Loucy (cell line): ENCODE measurements around the gene UBE2Q1.

Experiments
- H2AFZ ChIP-seq: fragments of 200-600 bp; sonication (generic); 2 replicates; pipeline ENCODE4 v1.6.0; 2016; ENCODE audit warnings: antibody characterized with exemption, mild to moderate bottlenecking, low read length, moderate library complexity
- H3F3A ChIP-seq: fragments of 200-600 bp; 2 replicates; pipeline ENCODE4 v1.6.0; 2016; ENCODE audit warnings: antibody characterized with exemption, low read depth, mild to moderate bottlenecking
- H3K27me3 ChIP-seq: fragments of 200-600 bp; sonication (generic); 2 replicates; pipeline ENCODE4 v1.6.1; 2014; ENCODE audit warnings: low read length, mild to moderate bottlenecking; ENCODE audit not compliant: insufficient read depth, poor library complexity, severe bottlenecking
- H3K36me3 ChIP-seq: fragments of 200-600 bp; sonication (generic); 2 replicates; pipeline ENCODE4 v1.6.1; 2016; ENCODE audit warnings: low read length; ENCODE audit not compliant: insufficient read depth
- H3K4me1 ChIP-seq: fragments of 200-600 bp; sonication (generic); 2 replicates; pipeline ENCODE4 v1.5.1; 2014; ENCODE audit warnings: low read length, mild to moderate bottlenecking; ENCODE audit not compliant: insufficient read depth, poor library complexity, severe bottlenecking
- H3K4me2 ChIP-seq: fragments of 200-600 bp; sonication (generic); 2 replicates; pipeline ENCODE4 v1.6.0; 2014; ENCODE audit warnings: antibody characterized with exemption, low read length, low read depth, mild to moderate bottlenecking; ENCODE audit not compliant: poor library complexity, severe bottlenecking
- H3K4me3 ChIP-seq: fragments of 200-600 bp; sonication (generic); 2 replicates; pipeline ENCODE4 v1.5.1; 2014; ENCODE audit warnings: low read length, mild to moderate bottlenecking, mixed read lengths; ENCODE audit not compliant: poor library complexity, severe bottlenecking
- H3K79me2 ChIP-seq: fragments of 200-600 bp; sonication (generic); 2 replicates; pipeline ENCODE4 v1.6.1; 2014; ENCODE audit warnings: low read length; ENCODE audit not compliant: insufficient read depth
- H3K9ac ChIP-seq: fragments of 200-600 bp; sonication (generic); 2 replicates; pipeline ENCODE4 v1.6.0; 2014; ENCODE audit warnings: mild to moderate bottlenecking, low read depth, low read length, moderate library complexity; ENCODE audit not compliant: poor library complexity, severe bottlenecking
- H3K9me2 ChIP-seq: fragments of 200-600 bp; sonication (generic); replicated peaks from 2 replicates; pipeline ENCODE4 v1.6.1; 2016; ENCODE audit warnings: low read depth, low read length, mixed read lengths
- H3K9me3 ChIP-seq: fragments of 200-600 bp; sonication (generic); 2 replicates; pipeline ENCODE4 v1.6.1; 2014; ENCODE audit warnings: mild to moderate bottlenecking, antibody characterized with exemption, low read length, low read depth; ENCODE audit not compliant: insufficient read depth
- H4K20me1 ChIP-seq: fragments of 200-600 bp; sonication (generic); 2 replicates; pipeline ENCODE4 v1.6.0; 2014; ENCODE audit warnings: antibody characterized with exemption, low read length, mild to moderate bottlenecking; ENCODE audit not compliant: insufficient read depth, poor library complexity, severe bottlenecking
- EZH2phosphoT487 ChIP-seq: fragments of 200-600 bp; IDR thresholded peaks from 2 replicates; pipeline ENCODE4 v1.6.1; 2018; ENCODE audit warnings: antibody characterized with exemption, mild to moderate bottlenecking, moderate library complexity, borderline replicate concordance
- TF ChIP-seq, protein P1 (sequence below): fragments of 200-600 bp; sonication (generic); conservative IDR thresholded peaks from 2 replicates; pipeline ENCODE4 v1.5.1; 2014; ENCODE audit warnings: mild to moderate bottlenecking, antibody characterized with exemption, low read length

UBE2Q1 gene

DNA sequence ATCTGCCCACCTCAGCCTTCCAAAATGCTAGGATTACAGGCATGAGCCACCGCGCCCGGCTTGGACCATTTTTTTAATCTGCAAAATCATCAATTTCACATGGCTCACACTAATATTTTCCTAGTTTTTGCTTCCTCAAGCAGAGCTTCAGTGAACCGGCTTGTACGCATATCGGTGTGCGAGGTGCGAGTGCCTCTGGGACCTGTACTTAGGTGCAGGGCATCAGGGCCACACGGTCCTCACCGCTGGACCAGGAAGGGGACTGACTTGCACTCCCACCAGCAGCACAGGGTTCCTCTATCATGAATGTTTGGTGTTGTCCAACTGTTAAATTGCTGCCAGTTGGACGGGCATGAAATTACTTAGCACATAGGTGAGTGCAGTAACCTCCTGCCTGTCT is 40.8 kb downstream of the UBE2Q1 start:
- Histone ChIP-seq H3K4me3 (no peak overlapping the region), H3K4me2 (no peak overlapping the region), H4K20me1 (no peaks in the 10 kb centered on the region), H3K9ac (no peak overlapping the region), H3F3A (no peaks in the 10 kb centered on the region), H3K4me1 (no peaks in the 10 kb centered on the region), H3K79me2 (no peaks in the 10 kb centered on the region), H3K9me2 (no peaks in the 10 kb centered on the region), H3K36me3 (no peaks in the 10 kb centered on the region), H2AFZ (no peak overlapping the region), H3K27me3 (no peaks in the 10 kb centered on the region), H3K9me3 (no peaks in the 10 kb centered on the region)
- no peak for TF ChIP-seq EZH2phosphoT487
- TF ChIP-seq, protein P1, sequence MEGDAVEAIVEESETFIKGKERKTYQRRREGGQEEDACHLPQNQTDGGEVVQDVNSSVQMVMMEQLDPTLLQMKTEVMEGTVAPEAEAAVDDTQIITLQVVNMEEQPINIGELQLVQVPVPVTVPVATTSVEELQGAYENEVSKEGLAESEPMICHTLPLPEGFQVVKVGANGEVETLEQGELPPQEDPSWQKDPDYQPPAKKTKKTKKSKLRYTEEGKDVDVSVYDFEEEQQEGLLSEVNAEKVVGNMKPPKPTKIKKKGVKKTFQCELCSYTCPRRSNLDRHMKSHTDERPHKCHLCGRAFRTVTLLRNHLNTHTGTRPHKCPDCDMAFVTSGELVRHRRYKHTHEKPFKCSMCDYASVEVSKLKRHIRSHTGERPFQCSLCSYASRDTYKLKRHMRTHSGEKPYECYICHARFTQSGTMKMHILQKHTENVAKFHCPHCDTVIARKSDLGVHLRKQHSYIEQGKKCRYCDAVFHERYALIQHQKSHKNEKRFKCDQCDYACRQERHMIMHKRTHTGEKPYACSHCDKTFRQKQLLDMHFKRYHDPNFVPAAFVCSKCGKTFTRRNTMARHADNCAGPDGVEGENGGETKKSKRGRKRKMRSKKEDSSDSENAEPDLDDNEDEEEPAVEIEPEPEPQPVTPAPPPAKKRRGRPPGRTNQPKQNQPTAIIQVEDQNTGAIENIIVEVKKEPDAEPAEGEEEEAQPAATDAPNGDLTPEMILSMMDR = no peak

DNA sequence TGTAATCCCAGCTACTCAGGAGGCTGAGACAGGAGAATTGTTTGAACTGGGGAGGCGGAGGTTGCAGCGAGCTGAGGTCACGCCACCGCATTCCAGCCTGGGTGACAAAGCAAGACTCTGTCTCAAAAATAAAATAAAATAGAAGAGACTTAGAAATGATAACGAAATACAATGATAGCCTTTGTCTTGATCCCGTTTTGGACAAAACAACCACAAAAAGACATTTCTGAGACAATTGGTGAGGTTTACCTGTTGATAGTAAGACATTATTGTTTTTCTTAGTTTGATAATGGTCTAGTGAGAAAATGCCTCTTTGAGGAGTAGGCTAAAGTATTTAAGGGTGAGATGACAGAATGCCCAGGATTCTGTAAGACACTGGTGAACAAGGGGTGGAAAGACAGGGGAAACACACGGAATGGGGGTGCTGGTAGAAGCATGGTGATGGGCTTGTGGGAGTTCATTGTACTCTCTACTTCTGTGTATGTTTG is 44.4 kb downstream of the UBE2Q1 start:
- H2AFZ ChIP-seq = no peak overlapping the region
- H3K9me2 ChIP-seq = no peaks in the 10 kb centered on the region
- no peaks in the 10 kb centered on the region for H3F3A ChIP-seq
- no peak overlapping the region for H3K4me3 ChIP-seq
- no peaks in the 10 kb centered on the region for H4K20me1 ChIP-seq
- H3K9ac ChIP-seq = no peak overlapping the region
- H3K9me3 ChIP-seq = no peaks in the 10 kb centered on the region
- no peaks in the 10 kb centered on the region for H3K36me3 ChIP-seq
- no peak for TF ChIP-seq EZH2phosphoT487
- TF ChIP-seq, protein P1 = no peak
- no peaks in the 10 kb centered on the region for H3K27me3 ChIP-seq
- H3K79me2 ChIP-seq = no peaks in the 10 kb centered on the region
- H3K4me2 ChIP-seq = no peak overlapping the region
- H3K4me1 ChIP-seq = no peaks in the 10 kb centered on the region

DNA sequence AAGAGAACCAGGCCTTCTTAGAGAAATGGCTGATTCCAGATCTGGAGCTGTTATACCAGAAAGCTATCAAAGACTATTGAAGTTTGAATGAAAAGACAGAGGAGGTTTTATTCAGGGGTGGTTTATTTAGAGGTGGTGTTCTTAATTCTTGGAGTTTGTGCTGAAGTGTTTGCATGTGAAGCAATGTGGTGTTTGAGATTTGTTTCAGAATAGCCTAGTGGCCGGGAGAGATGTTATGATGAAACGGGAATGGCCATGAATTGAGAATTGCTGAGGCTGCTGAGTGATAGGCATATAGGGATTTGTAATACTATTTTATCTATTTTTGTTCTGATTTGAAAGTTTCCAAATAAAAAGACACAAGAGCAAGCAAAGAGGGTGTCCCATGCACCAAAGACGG is 45.7 kb downstream of the UBE2Q1 start:
- TF ChIP-seq, protein P1 = no peak
- TF ChIP-seq EZH2phosphoT487 = no peak
- Histone ChIP-seq H4K20me1 (no peaks in the 10 kb centered on the region), H3K4me3 (no peak overlapping the region), H3K79me2 (no peaks in the 10 kb centered on the region), H3F3A (no peaks in the 10 kb centered on the region), H3K27me3 (no peaks in the 10 kb centered on the region), H3K9ac (no peak overlapping the region), H3K9me3 (no peaks in the 10 kb centered on the region), H2AFZ (no peak overlapping the region), H3K4me1 (no peaks in the 10 kb centered on the region), H3K36me3 (no peaks in the 10 kb centered on the region), H3K4me2 (no peak overlapping the region), H3K9me2 (no peaks in the 10 kb centered on the region)
